OCI-LY7 (cell line): ENCODE measurements around the gene TMCC2. TPM values are rescaled to one million over a fixed set of nuclear protein-coding genes. Genes with fewer than 3 reads are reported as not detected.

Source experiments
- BruUV-seq: library from RNA; stranded (reverse); fragments of 400-500 nt; replicated peaks from 2 replicates; lab custom pipeline; 2021; lab: Mats Ljungman, UMichigan
- CTCF ChIA-PET: fragments of 300-600 bp; sonication (Branson Sonifier 250); formaldehyde crosslinking; loops from one replicate; lab custom pipeline; 2022; ENCODE audit warnings: antibody characterized with exemption; ENCODE audit not compliant: unreplicated experiment; lab: Charles Lee
- POLR2A ChIA-PET: fragments of 300-600 bp; sonication (Branson Sonifier 250); formaldehyde crosslinking; loops from one replicate; lab custom pipeline; 2022; ENCODE audit warnings: antibody characterized with exemption; lab: Charles Lee
- DNase-seq: peaks from one replicate; pipeline ENCODE4 v3.0.0-alpha.2; 2015; ENCODE audit warnings: low spot score
- H2AFZ ChIP-seq: fragments of 200-600 bp; sonication (generic), shearing (Covaris generic); 2 replicates; pipeline ENCODE4 v1.6.1; 2014; ENCODE audit warnings: mild to moderate bottlenecking, antibody characterized with exemption, low read length, moderate library complexity
- H3K27ac ChIP-seq: fragments of 200-600 bp; sonication (generic); 2 replicates; pipeline ENCODE4 v1.5.1; 2014; ENCODE audit warnings: mixed run types, low read depth, mild to moderate bottlenecking, moderate library complexity, low read length, inconsistent platforms; ENCODE audit not compliant: poor library complexity, severe bottlenecking
- H3K36me3 ChIP-seq: fragments of 200-600 bp; sonication (generic); 2 replicates; pipeline ENCODE4 v1.6.1; 2014; ENCODE audit warnings: mild to moderate bottlenecking, antibody characterized with exemption, low read length, moderate library complexity, mixed read lengths; ENCODE audit not compliant: insufficient read depth
- H3K4me1 ChIP-seq: fragments of 200-600 bp; sonication (generic); 2 replicates; pipeline ENCODE4 v1.5.1; 2014; ENCODE audit warnings: mild to moderate bottlenecking, low read length; ENCODE audit not compliant: insufficient read depth, poor library complexity, severe bottlenecking
- H3K4me2 ChIP-seq: fragments of 200-600 bp; sonication (generic); 2 replicates; pipeline ENCODE4 v1.6.1; 2014; ENCODE audit warnings: mild to moderate bottlenecking, low read length
- H3K4me3 ChIP-seq: fragments of 200-600 bp; sonication (generic); 2 replicates; pipeline ENCODE4 v1.5.1; 2014; ENCODE audit warnings: mild to moderate bottlenecking, low read depth, low read length; ENCODE audit not compliant: poor library complexity, severe bottlenecking
- H3K79me2 ChIP-seq: fragments of 200-600 bp; sonication (generic); 2 replicates; pipeline ENCODE4 v1.6.1; 2016; ENCODE audit warnings: low read depth, mild to moderate bottlenecking, low read length, moderate library complexity, mixed read lengths; ENCODE audit not compliant: insufficient read depth
- H3K9me2 ChIP-seq: fragments of 200-600 bp; sonication (generic); 2 replicates; pipeline ENCODE4 v1.6.1; 2016; ENCODE audit warnings: mild to moderate bottlenecking, low read length, mixed read lengths; ENCODE audit not compliant: insufficient read depth
- H3K9me3 ChIP-seq: fragments of 200-600 bp; sonication (generic); 2 replicates; pipeline ENCODE4 v1.6.1; 2014; ENCODE audit warnings: mild to moderate bottlenecking, mixed run types, low read length, mixed read lengths
- H4K20me1 ChIP-seq: fragments of 200-600 bp; sonication (generic); 2 replicates; pipeline ENCODE4 v1.6.1; 2014; ENCODE audit warnings: mild to moderate bottlenecking, antibody characterized with exemption, low read length, moderate library complexity, mixed read lengths; ENCODE audit not compliant: insufficient read depth
- CTCF ChIP-seq: fragments of 200-600 bp; sonication (generic); conservative IDR thresholded peaks from 2 replicates; pipeline ENCODE4 v1.5.1; 2014; ENCODE audit warnings: mild to moderate bottlenecking, antibody characterized with exemption, low read length, moderate library complexity, mixed read lengths
- EZH2phosphoT487 ChIP-seq: fragments of 200-600 bp; sonication (generic); IDR thresholded peaks from 2 replicates; pipeline ENCODE4 v1.6.1; 2018; ENCODE audit warnings: low read depth, borderline replicate concordance, mild to moderate bottlenecking, mixed run types, antibody characterized with exemption, low read length, moderate library complexity, mixed read lengths
- intact Hi-C: fragments of 100-400 bp; cut with micrococcal nuclease; formaldehyde crosslinking; loops from one replicate; pipeline ENCODE4 v1.10.0; 2022; ENCODE audit not compliant: unreplicated experiment
- total RNA-seq, 2 experiments: library from RNA; depleted of rRNA in 1 of 2; stranded (reverse); fragments of >200 nt in 1 of 2; shearing (Covaris generic) in 1 of 2; gene quantifications; 2 replicates each; pipeline ENCODE4 v1.2.3, GENCODE V29; 2014 to 2022

The TMCC2 gene
- total RNA-seq, 2 experiments from 2014 or later, result 5.2 to 7.8 TPM

DNA sequence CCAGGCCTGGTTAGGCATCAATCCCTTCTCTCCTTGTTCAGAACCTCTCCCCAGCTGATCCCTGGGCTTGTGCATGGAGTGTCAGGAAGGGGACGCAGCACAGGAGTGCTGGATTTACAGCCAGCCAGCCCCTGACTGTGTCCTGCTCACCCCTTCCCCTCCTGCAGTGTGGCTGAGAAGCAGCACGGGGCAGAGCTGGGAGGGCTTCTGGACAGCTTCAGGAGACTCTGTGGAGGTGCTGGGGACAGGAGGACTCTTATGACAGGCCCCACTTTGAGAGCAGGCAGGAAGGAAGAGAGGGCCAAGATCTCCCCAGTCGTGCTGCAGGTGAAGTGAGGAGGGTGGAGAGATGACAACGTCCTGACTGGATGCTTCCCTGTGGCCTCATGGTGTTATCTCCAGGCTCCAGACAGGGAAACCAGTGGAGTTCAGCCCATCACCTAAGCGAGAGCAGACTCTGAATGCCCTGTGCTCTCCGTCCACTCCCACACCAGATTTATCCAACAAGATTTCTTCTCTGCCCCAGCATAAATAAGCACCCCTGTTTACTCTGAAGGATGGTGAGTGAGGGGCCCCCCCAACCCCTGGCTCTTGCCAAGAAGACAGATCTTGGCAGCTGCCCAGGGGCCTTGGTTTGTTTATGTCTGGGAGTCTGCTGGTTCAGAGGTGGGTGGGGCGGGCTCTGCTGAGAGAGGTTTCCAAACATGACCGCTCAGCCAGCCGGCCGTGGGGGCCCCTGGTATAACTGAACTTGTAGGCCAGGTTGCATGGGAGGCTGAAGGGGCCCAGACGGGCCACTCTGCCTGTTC lies 21.3 kb downstream of the TMCC2 start:
- DNase-seq, result no peak
- Histone ChIP-seq H3K9me3 (no peaks in the 10 kb centered on the region), H4K20me1 (no peaks in the 10 kb centered on the region), H3K4me3 (no peak overlapping the region), H3K4me1 (no peaks in the 10 kb centered on the region), H3K36me3 (no peaks in the 10 kb centered on the region), H2AFZ (no peak overlapping the region), H3K9me2 (no peaks in the 10 kb centered on the region), H3K27ac (no peak overlapping the region), H3K4me2 (no peak overlapping the region), H3K79me2 (no peaks in the 10 kb centered on the region)
- ChIA-PET POLR2A (no interaction called here), CTCF (no interaction called here)
- intact Hi-C loops, result no loop called here
- TF ChIP-seq CTCF (no peak), EZH2phosphoT487 (no peak)
- no TSS peak for BruUV-seq

GRCh38 chr1:205249651-205250050 lies 21.9 kb downstream of the TMCC2 start:
- Histone ChIP-seq H2AFZ (no peak overlapping the region), H3K79me2 (no peaks in the 10 kb centered on the region), H4K20me1 (no peaks in the 10 kb centered on the region), H3K36me3 (no peaks in the 10 kb centered on the region), H3K9me2 (no peaks in the 10 kb centered on the region), H3K27ac (no peak overlapping the region), H3K9me3 (no peaks in the 10 kb centered on the region), H3K4me2 (no peak overlapping the region), H3K4me1 (no peaks in the 10 kb centered on the region), H3K4me3 (no peak overlapping the region)
- DNase-seq, result no peak
- TF ChIP-seq EZH2phosphoT487 (no peak), CTCF (no peak)
- POLR2A ChIA-PET, result no interaction called here
- no TSS peak for BruUV-seq
- intact Hi-C loops, result loop anchor here (10.0 kb wide), 1 partner anchor 185 kb away; no protein-coding TSS in a partner anchor
- CTCF ChIA-PET, result no interaction called here

- POLR2A ChIA-PET, result interaction anchor here (1.3 kb wide), 1 partner anchor 21 kb away, joined by 3 read pairs; no protein-coding TSS in a partner anchor
- Histone ChIP-seq H3K4me3 (no peak overlapping the region), H3K27ac (no peak overlapping the region), H3K9me2 (no peaks in the 10 kb centered on the region), H3K36me3 (no peaks in the 10 kb centered on the region), H3K79me2 (no peaks in the 10 kb centered on the region), H2AFZ (no peak overlapping the region), H4K20me1 (no peaks in the 10 kb centered on the region), H3K9me3 (no peaks in the 10 kb centered on the region), H3K4me2 (no peak overlapping the region), H3K4me1 (no peaks in the 10 kb centered on the region)
- BruUV-seq, result no TSS peak
- no peak for DNase-seq
- intact Hi-C loops, result loop anchor here (10.0 kb wide), 1 partner anchor 186 kb away; no protein-coding TSS in a partner anchor
- TF ChIP-seq EZH2phosphoT487, result no peak
- TF ChIP-seq CTCF, result no peak
- CTCF ChIA-PET, result no interaction called here
Observed at GRCh38 chr1:205250699-205251098, 23.0 kb downstream of the TMCC2 start.
